GM12891 (cell line): Measurements from ENCODE around the gene RFNG.

Experiments
- POLR2A ChIP-seq: IDR thresholded peaks from 2 replicates; pipeline ENCODE4 v1.6.1; 2011; ENCODE audit warnings: low read depth, low read length, control low read depth
- POLR2AphosphoS5 ChIP-seq: IDR thresholded peaks from 2 replicates; pipeline ENCODE4 v1.6.1; 2011; ENCODE audit warnings: low read depth, low read length, control low read depth
- SPI1 ChIP-seq: IDR thresholded peaks from 2 replicates; pipeline ENCODE4 v1.6.1; 2011; ENCODE audit warnings: low read depth, low read length, control low read depth
- TAF1 ChIP-seq: IDR thresholded peaks from 2 replicates; pipeline ENCODE4 v1.6.1; 2011; ENCODE audit warnings: low read depth, low read length, control low read depth

DNA sequence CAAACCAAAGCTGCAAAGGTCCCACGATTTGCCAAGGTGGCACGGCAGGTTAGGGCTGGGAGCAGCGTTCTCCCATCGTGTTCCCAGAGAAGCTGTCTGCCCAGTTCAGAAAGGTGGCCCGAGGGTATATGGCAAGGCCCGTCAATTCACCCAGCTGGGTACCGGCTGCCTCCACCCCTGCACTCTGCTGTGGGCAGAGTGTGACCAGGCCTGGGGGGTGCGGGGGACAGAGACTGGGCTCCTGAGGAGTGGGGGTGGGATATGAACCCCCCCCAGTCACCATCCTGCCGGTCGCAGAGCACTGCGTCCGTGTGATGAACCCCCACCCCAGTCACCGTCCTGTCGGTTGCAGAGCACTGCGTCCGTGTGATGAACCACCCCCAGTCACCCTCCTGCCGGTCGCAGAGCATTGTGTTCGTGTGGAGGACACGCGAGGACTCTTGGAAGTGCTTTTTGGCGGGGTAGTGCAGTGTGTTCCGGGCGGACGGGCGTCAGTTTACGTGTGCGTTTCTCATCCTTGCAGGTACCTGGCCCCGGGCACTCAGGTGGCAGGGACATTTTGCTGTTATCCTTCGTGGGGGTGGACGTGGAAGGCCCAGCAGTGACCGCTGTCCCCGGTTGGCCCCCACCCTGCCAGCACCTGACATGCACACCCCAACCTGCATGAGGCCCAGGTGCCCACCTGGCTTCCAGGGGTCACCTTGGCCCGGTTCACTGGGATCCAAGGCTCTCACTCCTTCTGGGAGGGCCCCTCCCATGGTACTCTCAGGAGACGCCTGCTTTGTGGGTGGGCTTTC, 49.1 kb upstream of the RFNG start:
- TF ChIP-seq POLR2A = peak; percentile 18; the same call in 1 of the 2 replicates
- no peak for TF ChIP-seq SPI1
- no peak for TF ChIP-seq POLR2AphosphoS5
- no peak for TF ChIP-seq TAF1
